Epithelial cell of proximal tubule (primary cell): Measurements from ENCODE around the gene CITED1. TPM values are rescaled to one million over a fixed set of nuclear protein-coding genes. Genes with fewer than 3 reads are reported as not detected.

Source experiments
- DNase-seq: peaks from one replicate; pipeline ENCODE4 v3.0.0-alpha.2; 2011; ENCODE audit warnings: low read depth
- H3K4me3 ChIP-seq: 2 replicates; pipeline ENCODE4 v1.5.1; 2011; ENCODE audit warnings: low read depth, mild to moderate bottlenecking, low read length
- CTCF ChIP-seq: conservative IDR thresholded peaks from 2 replicates; pipeline ENCODE4 v1.5.1; 2012; ENCODE audit warnings: low read depth, mild to moderate bottlenecking, low read length
- total RNA-seq: library from RNA; depleted of rRNA; stranded (reverse); fragments of >200 nt; gene quantifications from 2 replicates; pipeline ENCODE4 v1.2.3, GENCODE V29; 2015

CITED1 gene
- total RNA-seq, 1 donor from 2014 or later: not detected

- no peak for TF ChIP-seq CTCF
- no peak for DNase-seq
Observed at GRCh38 chrX:72271091-72271788, 34.5 kb downstream of the CITED1 start.

GRCh38 chrX:72270316-72270866, 35.3 kb downstream of the CITED1 start:
- TF ChIP-seq CTCF: no peak
- no peak overlapping the region for H3K4me3 ChIP-seq
- no peak for DNase-seq

More at GRCh38 chrX:72271091-72271788, 34.5 kb downstream of the CITED1 start:
- no peak overlapping the region for H3K4me3 ChIP-seq

- DNase-seq: no peak
- no peak for TF ChIP-seq CTCF
- no peak overlapping the region for H3K4me3 ChIP-seq
Observed at GRCh38 chrX:72269671-72270251, 36.0 kb downstream of the CITED1 start.

GRCh38 chrX:72268597-72269365, 36.9 kb downstream of the CITED1 start:
- no peak for DNase-seq
- H3K4me3 ChIP-seq: no peak overlapping the region
- no peak for TF ChIP-seq CTCF

GRCh38 chrX:72265263-72265662, 40.5 kb downstream of the CITED1 start:
- no peak for DNase-seq
- no peak for TF ChIP-seq CTCF
- H3K4me3 ChIP-seq: no peak overlapping the region

- H3K4me3 ChIP-seq: no peak overlapping the region
- DNase-seq: no peak
- TF ChIP-seq CTCF: no peak
Observed at GRCh38 chrX:72262077-72262476, 43.6 kb downstream of the CITED1 start.
